NOMO-1 treated with dmso at 0.1 percent for 144 hours (cell line): Measurements from ENCODE around the gene TEX264.
"Not testable (repeated sequence)": the region's sequence is repeated elsewhere in the genome, so short reads cannot be mapped to it uniquely, and the experiment has no call there.

Experiments
- DNase-seq: peaks from one replicate; lab custom pipeline; 2025; ENCODE audit not compliant: unreplicated experiment; lab: John Stamatoyannopoulos, UW

Gene TEX264, protein sequence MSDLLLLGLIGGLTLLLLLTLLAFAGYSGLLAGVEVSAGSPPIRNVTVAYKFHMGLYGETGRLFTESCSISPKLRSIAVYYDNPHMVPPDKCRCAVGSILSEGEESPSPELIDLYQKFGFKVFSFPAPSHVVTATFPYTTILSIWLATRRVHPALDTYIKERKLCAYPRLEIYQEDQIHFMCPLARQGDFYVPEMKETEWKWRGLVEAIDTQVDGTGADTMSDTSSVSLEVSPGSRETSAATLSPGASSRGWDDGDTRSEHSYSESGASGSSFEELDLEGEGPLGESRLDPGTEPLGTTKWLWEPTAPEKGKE

DNA sequence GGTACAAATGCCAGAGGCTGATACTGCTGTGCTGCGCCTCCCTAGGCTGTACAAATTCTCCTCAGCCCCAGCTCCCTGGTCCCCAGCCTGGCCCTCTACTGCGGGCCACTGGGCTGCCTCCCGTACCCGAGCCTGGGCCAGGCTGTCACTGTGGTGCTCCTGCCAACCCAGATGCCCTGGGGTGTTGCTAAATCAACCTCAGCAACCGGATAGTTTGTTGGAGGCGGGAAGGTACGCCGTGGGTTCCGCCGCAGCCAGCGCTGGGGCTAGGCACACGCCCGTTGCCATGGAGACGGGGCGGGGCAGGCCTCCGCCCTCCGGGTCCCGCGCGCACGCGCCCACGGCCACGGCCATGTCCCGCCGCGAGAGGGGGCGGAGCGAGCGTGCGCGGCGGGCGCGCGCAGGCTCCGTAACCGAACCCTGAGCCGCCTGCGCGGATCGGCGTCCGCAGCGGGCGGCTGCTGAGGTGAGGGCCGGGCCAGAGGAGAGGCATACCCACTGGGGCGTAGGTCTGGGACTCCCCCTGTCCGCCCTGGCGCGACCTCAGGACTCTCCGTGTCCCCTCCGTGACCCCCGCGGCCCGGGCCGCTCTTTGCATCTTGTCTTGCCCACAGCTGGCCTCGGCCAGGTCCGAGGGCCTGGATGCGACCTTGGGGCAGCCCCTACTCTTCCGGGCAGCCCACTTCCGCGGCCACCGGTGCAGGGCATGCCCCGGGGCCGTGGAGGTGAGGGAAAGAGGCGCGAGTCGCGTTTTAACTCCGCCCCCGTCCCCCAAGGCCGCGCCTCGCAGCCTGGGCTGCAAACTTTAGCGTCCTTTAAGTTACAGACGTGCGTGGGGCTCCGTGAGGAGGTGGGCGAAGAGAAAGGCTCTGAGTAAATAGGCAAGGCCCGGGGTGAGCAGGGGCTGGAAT lies at the start of gene TEX264:
TEX264 (plus strand) TSS at position 430 of the 911 bp plus-strand sequence. CDS start 3,053 bp downstream, outside the sequence.
- DNase-seq: peak; percentile 74

DNA sequence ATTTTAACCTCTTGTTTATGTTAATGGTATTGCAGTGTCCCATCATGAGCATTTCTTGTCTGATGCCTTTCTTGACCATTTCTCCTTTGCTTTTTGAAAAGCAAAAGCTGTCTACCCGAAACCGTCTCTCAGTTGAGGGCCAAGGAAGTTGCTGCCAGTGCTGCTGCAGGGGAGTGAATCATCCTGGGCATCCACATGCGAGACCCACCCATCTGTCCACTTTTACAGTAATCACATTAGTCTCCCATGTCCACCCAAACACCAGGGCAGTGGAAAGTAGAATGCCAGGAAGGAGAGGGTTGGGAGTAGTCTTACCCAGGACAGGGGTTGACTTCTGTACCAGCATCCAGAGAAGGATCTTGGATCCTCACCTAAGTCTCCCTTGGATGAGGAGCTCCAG lies 48.6 kb upstream of the TEX264 start:
- no peak for DNase-seq

DNA sequence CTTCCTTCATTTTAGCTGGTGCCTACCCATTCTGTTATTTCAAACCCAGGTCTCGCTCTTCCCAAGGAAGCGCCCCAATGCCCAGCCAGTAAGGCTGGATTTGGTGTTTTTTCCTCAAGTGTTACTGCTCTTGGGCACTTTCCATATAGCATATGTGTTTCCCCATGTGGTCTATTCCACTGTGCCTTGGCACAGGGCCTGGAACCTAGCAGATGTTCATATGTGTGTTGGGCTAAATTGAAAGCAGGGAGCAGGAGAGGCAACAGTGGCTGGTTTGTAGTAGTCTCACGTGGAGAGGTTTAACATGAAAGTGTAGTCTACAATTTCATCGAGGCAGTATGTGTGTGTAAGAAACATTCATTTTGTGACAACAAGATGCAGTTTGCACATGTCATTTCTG lies 48.2 kb upstream of the TEX264 start:
- DNase-seq: no peak

DNA sequence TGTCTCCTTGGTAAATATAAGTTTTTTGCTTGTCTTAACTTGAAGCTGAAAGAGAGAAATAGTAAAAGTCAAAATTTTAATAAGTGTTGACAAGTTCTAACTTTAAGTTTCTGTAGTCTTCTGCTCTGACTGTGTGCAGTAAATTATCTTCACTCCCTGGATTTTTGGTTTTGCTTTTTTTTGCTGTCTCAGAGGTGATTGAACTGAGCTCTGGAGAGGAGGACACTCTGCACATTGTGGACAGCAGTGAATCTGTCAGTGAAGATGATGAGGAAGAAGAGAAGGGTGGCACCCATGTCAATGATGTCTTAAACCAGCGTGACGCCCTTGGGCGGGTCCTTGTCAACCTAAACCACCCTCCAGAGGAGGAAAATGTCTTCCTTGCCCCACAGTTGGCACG lies 40.5 kb upstream of the TEX264 start:
- DNase-seq: no peak

DNA sequence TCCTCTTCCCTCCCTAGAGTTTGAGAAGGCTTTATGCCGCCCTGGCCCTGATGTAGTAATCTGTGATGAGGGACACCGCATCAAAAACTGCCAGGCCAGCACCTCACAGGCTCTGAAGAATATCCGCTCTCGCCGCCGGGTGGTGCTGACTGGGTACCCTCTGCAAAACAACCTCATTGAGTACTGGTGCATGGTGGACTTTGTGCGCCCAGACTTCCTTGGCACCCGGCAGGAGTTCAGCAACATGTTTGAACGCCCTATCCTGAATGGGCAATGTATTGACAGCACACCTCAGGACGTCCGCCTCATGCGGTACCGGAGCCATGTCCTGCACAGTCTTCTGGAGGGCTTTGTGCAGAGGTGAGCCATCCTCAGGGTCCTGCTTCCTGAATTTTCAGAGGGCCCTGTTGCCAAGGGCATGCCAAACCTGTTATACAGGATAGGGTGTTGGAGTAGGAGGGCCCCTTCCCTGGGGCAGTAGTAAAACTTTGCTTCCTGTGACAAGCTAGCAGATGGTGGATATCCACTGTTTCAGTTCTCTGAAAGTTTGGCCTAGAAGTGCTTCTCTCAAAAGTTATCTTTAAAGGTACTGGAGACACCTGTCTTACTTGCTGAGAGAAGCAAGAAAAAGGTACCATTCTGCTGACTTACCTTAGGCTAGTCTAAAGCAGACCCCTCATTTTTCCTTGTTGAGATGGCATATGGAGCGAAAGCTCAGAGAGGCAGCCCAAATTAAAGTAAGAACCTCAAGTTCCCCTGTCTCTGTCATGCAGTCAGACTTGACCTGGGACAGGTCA lies 33.7 kb upstream of the TEX264 start:
- no peak for DNase-seq

DNA sequence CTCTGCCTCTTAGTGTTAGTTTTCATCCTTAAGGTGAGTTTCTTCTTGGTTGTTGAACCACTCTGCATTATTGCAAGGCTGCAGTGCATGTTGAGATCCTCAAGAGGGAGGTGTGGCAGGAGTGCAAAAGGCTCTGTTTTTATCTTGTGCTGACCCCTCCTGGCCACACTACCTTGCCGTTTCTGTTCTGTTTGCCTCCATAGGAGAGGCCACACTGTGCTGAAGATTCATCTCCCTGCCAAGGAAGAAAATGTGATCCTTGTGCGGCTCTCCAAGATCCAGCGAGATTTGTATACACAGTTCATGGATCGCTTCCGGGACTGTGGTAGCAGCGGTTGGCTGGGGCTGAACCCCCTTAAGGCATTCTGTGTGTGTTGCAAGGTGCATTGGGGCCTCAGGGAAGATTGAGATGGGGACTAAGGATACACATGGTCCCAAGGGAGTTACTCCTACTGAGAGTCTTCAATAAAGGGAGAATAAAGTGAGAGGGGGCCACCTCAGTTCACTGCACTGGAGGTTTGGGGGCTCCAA lies 33.0 kb upstream of the TEX264 start:
- DNase-seq: peak; percentile 66

DNA sequence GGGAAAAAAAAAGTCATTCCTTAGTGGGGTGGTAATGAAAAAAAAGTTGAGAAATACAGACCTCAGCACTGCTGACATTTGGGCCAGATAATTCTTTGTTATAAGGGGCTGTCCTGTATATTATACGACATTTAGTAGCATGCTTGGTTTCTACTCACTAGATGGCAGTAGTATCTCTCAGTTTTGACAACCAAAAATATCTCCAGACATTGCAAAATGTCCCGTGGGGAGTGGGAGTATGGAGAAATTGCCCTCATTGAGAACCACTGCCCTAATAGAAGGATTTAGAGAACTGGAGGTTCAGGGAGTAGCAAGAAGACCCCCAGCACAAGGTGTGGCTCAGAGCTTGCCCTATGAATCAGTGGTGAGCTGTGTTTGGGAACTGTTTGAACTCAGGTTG lies 28.6 kb upstream of the TEX264 start:
- no peak for DNase-seq

DNA sequence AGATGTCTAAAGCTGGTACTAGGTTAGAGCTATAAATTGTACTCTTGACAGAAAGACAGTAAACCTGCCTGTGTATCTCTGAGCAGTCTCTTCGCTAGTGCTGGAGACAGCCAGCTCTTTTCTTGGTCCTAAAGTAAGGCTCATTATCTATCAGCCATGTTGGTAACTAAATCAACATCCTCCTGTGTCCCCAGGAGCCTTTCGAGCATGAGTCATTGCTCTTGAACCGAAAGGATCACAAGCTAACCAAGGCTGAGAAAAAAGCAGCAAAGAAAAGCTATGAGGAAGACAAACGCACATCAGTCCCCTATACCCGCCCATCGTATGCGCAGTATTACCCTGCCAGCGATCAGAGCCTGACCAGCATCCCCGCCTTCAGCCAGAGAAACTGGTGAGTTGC lies 25.0 kb upstream of the TEX264 start:
- DNase-seq: no peak

DNA sequence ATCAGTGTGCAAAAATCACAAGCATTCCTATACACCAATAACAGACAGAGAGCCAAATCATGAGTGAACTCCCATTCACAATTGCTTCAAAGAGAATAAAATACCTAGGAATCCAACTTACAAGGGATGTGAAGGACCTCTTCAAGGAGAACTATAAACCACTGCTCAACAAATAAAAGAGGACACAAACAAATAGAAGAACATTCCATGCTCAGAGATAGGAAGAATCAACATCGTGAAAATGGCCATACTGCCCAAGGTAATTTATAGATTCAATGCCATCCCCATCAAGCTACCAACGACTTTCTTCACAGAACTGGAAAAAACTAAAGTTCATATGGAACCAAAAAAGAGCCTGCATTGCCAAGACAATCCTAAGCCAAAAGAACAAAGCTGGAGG lies 18.9 kb upstream of the TEX264 start:
- DNase-seq: not testable (repeated sequence)

DNA sequence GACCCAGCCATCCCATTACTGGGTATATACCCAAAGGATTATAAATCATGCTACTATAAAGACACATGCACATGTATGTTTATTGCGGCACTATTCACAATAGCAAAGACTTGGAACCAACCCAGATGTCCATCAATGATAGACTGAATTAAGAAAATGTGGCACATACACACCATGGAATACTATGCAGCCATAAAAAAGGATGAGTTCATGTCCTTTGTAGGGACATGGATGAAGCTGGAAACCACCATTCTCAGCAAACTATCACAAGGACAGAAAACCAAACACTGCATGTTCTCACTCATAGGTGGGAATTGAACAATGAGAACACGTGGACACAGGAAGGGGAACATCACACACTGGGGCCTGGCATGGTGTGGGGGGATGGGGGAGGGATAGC lies 17.6 kb upstream of the TEX264 start:
- DNase-seq: not testable (repeated sequence)

DNA sequence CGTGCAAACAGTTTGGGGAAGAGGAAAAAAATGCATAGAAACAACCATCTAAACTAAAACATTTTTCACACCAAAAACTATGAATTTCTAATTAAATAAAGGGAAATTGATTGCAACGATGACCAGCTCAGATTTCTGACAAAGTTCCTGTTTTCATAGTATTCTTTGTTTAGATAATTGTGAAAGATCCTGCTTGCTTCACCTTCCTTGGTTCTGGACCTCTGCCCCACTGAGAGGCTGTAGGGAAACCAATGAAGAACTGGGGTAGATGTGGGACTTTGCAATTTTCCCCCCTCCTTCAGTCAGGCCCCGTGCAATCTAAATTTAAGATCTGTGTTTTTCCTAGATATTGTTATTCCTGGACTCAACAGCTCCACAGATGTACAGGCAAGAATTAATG lies 13.8 kb upstream of the TEX264 start:
- no peak for DNase-seq

DNA sequence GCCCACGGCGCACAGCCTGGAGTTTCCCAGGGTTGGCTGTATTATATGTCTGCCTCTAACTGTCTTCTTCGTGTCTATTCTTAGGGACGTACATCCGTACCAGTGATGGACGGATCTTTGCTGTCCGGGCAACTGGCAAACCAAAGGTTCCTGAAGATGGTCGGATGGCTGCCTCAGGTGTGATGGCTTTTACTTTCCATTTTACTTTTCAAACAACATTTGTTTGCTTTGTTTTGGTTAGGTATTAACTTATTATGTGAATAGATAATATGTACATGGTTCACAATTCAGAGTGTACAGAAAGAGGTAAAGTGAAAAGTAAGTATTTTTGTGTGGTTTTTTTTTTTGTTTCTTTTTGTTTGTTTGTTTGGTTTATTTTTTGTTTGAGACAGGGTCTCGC lies 11.1 kb upstream of the TEX264 start:
- DNase-seq: no peak

DNA sequence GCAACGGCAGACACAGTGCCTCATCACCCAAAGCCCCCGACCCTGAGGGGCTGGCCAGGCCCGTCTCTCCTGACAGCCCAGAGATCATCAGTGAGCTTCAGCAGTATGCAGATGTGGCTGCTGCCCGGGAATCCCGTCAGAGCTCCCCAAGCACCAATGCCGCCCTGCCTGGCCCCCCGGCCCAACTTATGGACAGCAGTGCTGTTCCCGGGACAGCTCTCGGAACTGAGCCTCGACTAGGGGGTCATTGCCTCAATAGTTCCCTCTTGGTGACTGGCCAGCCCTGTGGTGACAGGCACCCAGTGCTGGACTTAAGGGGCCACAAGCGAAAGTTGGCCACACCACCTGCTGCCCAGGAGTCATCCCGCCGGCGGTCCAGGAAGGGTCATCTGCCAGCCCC lies 8.6 kb upstream of the TEX264 start:
- no peak for DNase-seq

DNA sequence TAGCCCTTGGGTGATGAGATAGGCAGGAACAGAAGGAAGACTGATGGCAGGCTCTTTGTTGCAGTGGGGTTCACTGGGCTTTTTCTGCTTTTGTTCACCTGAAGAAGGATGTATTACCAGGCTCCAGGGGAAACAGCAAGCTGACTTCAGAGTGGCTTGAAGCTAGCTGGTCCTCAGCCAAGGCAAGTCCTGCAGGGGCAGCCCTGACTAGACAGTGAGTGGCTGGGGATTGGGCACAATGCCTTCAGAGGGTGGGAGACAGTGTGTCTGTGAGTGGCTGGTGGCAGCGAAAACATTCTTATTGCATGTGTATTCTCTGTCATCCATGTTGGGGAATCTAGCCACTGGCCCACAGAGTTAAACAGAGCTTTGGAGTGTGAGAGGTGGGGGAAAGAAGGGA lies 2.3 kb upstream of the TEX264 start:
- DNase-seq: no peak

DNA sequence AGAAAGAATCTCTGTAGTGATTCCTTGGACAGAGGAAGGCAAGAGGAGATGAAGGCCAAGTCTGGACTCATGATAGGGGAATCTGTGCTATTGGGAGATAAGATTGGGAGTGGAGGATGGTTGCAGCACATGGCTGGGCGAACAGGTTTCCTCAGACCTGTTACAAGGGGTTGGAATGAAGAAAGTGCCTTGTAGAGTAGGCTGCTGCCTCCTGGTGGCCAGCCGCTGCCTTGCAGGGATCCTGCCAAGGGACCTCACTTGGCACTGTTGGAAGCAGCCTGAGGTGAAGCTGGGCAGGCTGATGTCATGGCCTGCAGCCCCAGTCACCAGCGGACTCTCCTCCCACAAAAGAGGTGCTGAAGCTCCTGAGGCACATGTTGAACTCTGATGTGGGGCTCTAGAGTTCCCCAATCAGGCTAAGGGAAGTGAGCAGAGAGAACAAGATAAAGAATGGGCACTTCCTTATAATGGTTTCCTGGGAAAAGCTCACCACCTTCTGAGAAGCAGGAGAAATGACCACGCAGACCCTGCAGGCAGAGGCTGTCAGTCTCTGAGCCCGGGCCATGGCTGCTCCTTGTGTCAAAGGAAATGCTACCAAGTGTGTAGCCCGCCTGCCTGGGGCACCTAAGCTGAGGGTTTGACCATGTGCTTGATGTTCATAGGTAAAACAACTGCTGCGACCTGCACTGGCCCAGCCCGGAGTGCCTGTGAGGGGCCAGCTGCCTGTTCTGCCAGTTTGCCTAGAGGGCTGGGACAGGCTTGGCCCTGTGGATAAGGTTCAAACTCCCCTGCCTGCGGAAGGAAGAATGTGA lies 1.6 kb upstream of the TEX264 start:
- peak; percentile 27 for DNase-seq

DNA sequence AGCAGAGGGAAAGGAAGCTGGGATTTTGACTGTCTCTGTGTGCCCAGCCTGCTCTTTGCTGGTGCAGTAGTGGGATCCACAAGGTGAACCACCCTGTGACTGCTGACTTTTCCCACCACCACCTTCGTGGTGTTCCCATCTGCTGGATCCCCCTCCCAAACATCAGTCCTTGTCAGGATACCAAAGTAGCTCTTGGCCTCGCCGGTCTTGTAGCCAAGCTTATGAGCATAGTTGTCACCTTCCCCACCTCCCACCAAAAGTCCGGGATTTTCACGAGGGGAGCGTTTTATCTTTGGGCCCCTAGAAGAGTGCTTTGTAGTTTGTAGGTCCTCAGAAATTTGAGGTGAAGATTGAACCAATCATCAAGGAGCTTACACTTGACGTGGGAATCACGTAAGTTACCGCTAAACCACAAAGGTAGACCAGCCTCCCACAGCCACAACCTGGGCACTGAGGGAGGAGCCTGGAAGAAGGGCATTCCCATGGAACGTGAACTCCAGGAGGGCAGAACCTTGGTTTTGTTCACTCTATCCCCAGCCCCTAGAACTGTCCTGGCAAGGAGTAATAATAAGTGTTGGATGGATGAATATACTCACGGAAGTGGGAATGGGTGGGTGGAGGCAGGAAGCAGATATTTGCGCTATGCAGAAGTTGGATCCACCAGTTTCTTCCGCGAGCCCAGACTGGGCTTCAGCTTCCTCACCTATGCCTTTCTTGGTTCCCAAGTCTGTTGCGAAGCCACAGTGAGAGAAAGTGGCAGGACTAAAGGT lies 814 bp upstream of the TEX264 start:
- no peak for DNase-seq

DNA sequence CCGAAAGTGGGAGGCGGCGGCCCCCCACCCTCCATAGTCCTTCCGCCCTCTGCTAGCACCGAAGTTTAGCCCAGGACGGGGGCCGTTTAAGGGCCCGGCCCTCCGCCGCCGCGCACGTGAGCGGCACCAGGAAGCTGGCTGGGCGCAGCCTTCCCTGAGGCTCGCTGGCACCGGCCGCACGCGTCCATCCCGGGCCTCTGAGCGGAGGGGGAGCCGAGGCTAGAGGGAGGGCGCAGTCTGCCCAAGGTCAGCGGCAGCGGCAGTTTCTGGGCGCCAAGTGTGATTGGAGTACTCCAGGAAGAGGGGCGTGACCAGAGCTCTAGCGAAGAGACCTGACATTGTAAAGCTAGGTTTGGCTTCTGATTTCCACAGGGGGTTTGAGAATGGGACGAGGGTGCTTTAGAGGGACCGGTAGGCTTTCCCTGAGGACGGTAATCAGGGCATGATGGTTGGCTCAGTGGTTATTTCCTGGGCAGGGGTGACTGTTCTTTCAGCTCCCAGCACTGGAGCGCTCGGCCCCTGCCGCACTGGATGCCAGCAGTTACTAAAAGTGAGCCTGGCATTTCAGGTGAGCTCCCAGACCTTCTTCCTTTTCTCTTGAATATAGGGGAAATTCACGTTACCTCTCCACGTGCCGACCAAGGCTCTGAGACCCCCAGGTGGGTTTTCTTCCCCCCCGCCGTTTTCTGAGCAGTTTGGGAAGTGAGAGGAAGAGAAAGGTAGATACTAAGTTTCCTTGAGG lies 853 bp downstream of the TEX264 start:
- DNase-seq: peak; percentile 74

DNA sequence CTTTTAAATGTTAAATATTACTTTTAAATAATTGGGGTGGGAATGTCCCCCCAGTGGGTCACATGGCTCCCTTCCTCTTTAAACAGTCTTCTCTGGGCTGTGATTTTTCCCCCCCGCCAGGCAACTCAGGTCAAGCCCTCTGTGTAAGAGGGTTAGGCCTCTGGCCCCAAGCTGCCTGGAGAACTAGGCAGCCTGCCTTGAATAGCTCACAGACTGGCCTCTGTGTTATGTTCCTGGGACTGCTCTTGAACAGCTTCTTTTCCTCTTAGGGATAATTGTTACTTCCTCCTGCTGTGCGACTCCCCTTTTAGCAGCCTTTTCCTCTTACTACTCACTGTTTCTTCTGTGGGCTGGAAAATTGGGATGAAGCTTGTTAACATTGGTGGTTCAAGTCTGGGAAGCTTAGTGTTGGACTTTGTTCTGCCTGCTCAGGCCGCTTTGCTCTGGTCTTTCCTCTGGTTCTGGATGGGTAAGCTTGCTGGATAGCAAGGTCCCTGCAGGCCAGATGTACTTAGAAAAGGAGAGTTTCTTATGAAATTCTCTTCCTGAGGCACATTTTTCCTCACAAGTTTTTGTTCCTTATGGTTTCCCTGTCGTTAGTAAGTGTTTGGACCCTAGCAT lies 2.2 kb downstream of the TEX264 start:
- no peak for DNase-seq
